Measurements from ENCODE around the gene CGREF1. TPM values are rescaled to one million over a fixed set of nuclear protein-coding genes. Genes with fewer than 3 reads are reported as not detected.

The CGREF1 gene
- total and polyA plus RNA-seq, 9 donors: 7.9 to 23.9 (median 11.1) TPM

DNA sequence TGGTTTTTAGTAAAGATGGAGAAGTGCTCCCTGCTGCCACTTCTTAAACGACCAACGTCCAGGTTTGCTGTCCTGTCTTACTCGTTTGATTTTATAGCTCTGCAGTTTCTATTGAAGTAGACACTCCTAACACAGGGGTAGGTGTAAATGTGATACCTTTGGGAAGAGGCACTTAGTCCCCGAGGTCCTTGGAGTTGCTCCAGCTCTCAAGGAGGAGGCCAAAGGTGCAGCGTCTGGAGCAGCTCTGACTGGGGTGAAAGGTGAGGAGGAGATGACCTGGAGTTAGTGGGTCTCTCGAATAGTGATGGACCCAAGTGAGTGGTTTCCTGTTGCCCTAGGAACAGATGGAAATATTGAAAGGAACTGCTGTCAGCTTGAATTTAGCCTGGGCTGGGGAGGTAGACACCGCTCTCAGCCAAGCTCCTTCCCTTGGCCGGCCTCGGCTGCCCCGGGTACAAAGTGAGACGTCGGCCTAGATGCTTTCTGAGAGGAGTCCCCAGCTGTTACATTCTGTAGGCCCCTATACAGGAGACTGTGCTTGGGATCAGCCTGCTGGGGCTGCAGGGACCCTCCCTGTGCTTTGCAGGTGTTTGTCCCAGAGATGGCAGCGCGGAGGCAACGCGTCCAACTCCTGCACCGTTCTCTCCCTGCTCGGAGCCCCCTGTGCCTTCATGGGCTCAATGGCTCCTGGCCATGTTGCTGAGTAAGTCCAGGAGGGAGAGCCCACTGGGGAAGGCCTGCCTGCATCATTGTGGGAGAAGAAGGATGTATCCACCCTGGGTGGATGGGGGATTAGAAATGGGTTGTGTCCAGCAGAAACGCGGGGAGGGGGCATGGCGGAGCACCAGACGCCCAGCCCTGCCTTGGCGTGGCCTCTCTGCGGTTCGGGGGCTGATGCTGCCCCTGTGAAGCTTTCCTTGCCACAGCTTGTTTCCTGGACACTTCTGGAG lies 26.9 kb downstream of the CGREF1 start:
- DNase-seq: peak in 1 of 5 donors; percentile 14
- no peaks in the 10 kb centered on the region for H3K9me3 ChIP-seq
- H3K27me3 ChIP-seq: no peaks in the 10 kb centered on the region
- intact Hi-C loops (cut with DNase I): loop anchor here in 1 of 4 donors (10.0 kb wide), 1 partner anchor 183 kb away; the partner anchor contains the start of gene DNAJC5G
- 73 to 77% (median 74%) methylated on average over 25 of the region's 25 CpGs for WGBS, 3 donors
- H3K4me3 ChIP-seq: no peak overlapping the region
- H3K27ac ChIP-seq: no peak overlapping the region
- TF ChIP-seq, protein P1, sequence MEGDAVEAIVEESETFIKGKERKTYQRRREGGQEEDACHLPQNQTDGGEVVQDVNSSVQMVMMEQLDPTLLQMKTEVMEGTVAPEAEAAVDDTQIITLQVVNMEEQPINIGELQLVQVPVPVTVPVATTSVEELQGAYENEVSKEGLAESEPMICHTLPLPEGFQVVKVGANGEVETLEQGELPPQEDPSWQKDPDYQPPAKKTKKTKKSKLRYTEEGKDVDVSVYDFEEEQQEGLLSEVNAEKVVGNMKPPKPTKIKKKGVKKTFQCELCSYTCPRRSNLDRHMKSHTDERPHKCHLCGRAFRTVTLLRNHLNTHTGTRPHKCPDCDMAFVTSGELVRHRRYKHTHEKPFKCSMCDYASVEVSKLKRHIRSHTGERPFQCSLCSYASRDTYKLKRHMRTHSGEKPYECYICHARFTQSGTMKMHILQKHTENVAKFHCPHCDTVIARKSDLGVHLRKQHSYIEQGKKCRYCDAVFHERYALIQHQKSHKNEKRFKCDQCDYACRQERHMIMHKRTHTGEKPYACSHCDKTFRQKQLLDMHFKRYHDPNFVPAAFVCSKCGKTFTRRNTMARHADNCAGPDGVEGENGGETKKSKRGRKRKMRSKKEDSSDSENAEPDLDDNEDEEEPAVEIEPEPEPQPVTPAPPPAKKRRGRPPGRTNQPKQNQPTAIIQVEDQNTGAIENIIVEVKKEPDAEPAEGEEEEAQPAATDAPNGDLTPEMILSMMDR (IDR thresholded peaks at IDR 0.05): no peak
- no peak for TF ChIP-seq EP300 (IDR thresholded peaks at IDR 0.05)
- TF ChIP-seq POLR2A (IDR thresholded peaks at IDR 0.05): no peak
- no peaks in the 10 kb centered on the region for H3K36me3 ChIP-seq
- H3K4me1 ChIP-seq (ENCODE audit: insufficient read depth): peaks cover under 1% of the 10 kb centered on the region

GRCh38 chr2:27089111-27089954 lies 29.6 kb downstream of the CGREF1 start:
- no peak overlapping the region for H3K4me3 ChIP-seq
- H3K36me3 ChIP-seq: no peaks in the 10 kb centered on the region
- peak in 1 of 5 donors; percentile 19 for DNase-seq
- H3K4me1 ChIP-seq (ENCODE audit: insufficient read depth): peaks cover 3% of the 10 kb centered on the region
- no peaks in the 10 kb centered on the region for H3K27me3 ChIP-seq
- no peak for TF ChIP-seq POLR2A (IDR thresholded peaks at IDR 0.05)
- TF ChIP-seq EP300 (IDR thresholded peaks at IDR 0.05): no peak
- TF ChIP-seq, protein P1 (IDR thresholded peaks at IDR 0.05): no peak
- WGBS, 3 donors: 87 to 92% (median 88%) methylated on average over 14 of the region's 14 CpGs
- H3K27ac ChIP-seq: no peak overlapping the region
- intact Hi-C loops (cut with DNase I): loop anchor here (5.0 to 10.0 kb wide), 4 partner anchors 37 to 115 kb away; partner anchors contain the start of genes AGBL5 (in 2 of the 4), MAPRE3 (in 2 of the 4) and TMEM214 (in 2 of the 4)
- no peaks in the 10 kb centered on the region for H3K9me3 ChIP-seq

DNA sequence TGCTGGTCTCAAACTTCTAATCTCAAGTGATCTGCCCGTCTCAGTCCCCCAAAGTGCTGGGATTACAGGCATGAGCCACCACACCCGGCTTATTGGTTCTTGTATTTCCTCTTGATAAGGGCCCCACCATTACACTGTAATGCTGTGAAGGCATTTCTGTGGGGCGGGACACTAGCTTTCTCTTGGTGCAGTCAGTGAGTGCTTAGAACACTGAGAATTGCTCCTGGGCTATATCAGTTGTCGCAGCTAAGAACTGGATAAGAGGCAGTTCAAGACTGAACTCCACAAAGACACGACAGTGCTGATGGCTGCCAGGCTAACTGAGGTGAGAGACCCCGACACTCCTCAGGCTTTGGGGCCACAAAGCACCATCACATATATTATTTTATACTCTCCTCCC lies 30.3 kb downstream of the CGREF1 start:
- H3K36me3 ChIP-seq: no peaks in the 10 kb centered on the region
- TF ChIP-seq, protein P1 (IDR thresholded peaks at IDR 0.05): no peak
- TF ChIP-seq POLR2A (IDR thresholded peaks at IDR 0.05) (no peak), EP300 (IDR thresholded peaks at IDR 0.05) (no peak)
- no peaks in the 10 kb centered on the region for H3K27me3 ChIP-seq
- H3K4me1 ChIP-seq (ENCODE audit: insufficient read depth): peaks cover 3% of the 10 kb centered on the region
- H3K27ac ChIP-seq: no peak overlapping the region
- H3K9me3 ChIP-seq: no peaks in the 10 kb centered on the region
- H3K4me3 ChIP-seq: no peak overlapping the region
- peak in 1 of 5 donors; percentile 10 for DNase-seq
- intact Hi-C loops (cut with DNase I): loop anchor here (5.0 to 10.0 kb wide), 4 partner anchors 36 to 114 kb away; partner anchors contain the start of genes AGBL5 (in 2 of the 4), MAPRE3 (in 2 of the 4) and TMEM214 (in 2 of the 4)
- 92 to 94% (median 93%) methylated on average over 6 of the region's 6 CpGs for WGBS, 3 donors
